Endometrial microvascular endothelial cells (primary cell): ENCODE data around the gene CPEB4. TPM values are rescaled to one million over a fixed set of nuclear protein-coding genes. Genes with fewer than 3 reads are reported as not detected.

Source experiments
- in situ Hi-C: cut with HindIII; loops from 2 replicates; pipeline ENCODE4 v1.10.0; 2017; ENCODE audit warnings: low sequenced_read_pairs, low pct_unique_long_range_greater_than_20kb; ENCODE audit errors: inconsistent ontology term
- total RNA-seq: library from RNA; depleted of rRNA; stranded (reverse); fragments of >200 nt; gene quantifications from one replicate; pipeline ENCODE4 v1.2.3, GENCODE V29; 2015; ENCODE audit errors: inconsistent ontology term

Gene CPEB4
- 9.4 TPM for total RNA-seq

DNA sequence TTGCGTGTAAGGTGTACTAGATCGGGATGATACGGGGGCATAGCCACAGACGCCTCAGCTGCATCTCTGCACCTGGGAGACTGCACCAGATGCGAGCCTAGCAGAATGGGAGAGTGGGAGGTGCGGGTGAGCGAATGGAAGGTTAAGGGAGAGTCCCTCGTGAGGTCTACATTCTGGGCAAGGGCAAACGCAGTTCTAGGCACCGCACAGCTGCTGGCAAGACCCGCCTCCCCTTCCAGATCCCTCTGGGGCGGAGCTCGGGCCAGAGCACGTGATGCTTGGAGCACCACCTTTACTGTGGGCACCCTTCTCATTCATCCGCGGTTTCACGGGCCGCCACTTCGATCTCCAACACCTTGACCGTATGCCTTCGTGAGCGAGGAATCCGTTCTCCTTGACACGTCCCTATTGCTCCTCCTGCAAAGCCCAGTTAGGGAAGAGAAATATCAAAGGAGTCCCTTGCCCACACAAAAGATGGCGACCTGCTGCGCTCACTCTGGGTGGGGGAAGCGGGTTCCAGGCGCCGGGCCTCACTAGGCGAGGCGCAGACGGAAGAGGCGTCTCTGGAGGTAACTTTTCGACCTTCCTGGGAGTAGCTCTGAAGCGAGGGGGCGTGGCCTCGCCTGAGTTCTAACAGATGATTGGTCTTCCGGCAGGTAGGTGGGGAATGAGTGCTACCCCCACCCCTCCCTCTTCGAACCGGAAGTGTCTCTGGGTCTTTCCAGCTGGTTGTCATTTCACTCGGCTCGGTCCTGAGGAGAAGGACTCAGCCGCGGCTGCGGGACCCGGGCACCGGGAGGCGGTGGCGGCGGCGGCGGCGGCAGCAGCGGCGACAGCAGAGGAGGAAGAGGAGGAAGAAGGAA lies at the start of gene CPEB4:
TSS of gene CPEB4 (plus strand) at position 740 of the 863 bp plus-strand sequence. CDS start 1,385 bp downstream, outside the sequence.
- in situ Hi-C loops: no loop called here

- in situ Hi-C loops: no loop called here
Observed at GRCh38 chr5:173839117-173839713, 48.9 kb upstream of the CPEB4 start.

DNA sequence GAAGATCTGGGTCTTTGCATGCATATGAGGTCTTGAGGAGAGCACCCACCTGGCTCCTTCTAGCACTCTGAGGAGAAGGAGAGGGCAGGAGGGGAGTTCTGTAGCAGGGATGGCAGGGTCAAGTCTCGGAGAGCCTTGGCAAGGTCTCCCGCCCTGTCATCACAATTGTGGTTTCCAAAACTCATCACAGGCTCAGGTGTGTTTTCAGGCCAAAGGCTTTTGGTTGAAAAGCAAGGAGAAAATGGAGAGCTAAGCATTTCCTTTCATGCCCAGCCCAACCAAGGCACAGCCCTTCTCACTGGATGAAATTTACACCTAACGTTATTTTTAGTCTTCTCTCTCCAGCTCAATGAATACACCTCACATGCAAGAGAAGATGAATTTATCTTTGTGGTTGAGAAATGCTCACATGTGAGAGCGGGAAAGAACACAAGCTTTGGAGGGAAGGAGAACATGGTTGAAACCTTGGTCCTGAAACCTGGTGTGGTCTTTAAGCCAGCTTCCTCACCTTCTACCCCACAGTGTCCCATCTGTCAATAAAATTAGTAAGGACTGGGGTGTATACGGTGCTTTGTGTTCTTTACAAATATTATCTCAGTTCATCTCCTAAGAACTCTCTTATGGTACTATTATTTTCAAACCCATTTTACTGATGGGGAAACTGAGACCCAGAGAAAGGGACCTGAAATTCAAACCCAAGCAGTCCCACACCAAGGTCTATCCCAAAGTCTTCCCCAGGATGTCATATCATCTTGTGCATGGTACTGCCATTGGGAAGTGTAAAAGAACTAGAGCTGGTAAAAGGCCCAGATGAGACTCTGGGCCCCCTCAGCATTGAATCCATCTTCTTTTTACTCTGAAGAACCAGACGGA lies 47.8 kb upstream of the CPEB4 start:
- in situ Hi-C loops: no loop called here

- in situ Hi-C loops: no loop called here
Observed at GRCh38 chr5:173841710-173842109, 46.4 kb upstream of the CPEB4 start.

DNA sequence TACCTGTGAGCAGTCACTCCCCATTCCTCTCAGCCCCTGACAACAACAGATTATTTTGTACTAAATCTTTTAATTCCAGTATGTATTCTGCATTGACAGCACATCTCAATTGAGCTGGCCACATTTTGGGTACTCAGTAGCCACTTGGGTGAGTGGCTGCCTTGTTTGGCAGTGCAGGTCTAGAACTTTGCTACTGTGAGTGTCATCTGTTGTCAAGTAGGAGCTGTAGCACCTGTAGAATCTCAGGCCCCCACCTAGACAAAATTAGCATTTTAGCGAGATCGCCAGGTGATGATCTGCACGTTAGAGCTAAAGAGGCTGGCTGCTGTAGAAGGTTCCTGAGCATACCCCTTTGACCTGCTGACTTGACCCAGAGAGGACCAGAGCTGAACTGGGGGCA lies 44.4 kb upstream of the CPEB4 start:
- in situ Hi-C loops: no loop called here

GRCh38 chr5:173845321-173845720 lies 42.8 kb upstream of the CPEB4 start:
- in situ Hi-C loops: no loop called here

- in situ Hi-C loops: no loop called here
Observed at GRCh38 chr5:173846929-173847501, 41.1 kb upstream of the CPEB4 start.

DNA sequence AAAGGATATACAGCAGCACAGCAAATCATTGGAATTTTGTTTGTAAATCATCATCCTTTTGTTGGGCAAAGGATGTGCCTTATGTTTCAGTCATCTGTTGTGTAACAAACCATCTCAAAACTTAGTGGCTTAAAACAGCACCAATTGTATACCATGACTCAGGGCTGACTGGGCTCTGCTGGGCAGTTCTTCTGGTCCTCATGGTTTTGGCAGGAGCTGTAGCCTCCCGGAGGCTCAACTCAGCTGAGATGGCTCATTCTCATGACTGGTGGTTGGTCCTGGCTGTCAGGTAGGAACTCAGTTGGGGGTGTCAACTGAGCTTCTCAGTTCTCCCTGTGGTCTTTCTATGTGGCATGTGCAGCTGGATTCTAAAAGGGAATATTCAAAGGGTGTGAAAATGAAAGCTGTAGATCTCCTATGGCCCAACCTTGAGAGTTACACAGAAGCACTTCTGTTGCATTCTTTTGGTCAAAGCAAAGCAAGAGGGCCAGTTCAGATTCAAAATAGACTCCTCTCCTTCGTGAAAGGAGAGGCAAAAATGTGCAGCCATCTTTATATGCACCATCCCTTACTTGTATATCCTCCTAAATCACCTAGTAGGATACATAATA lies 39.1 kb upstream of the CPEB4 start:
- in situ Hi-C loops: no loop called here

DNA sequence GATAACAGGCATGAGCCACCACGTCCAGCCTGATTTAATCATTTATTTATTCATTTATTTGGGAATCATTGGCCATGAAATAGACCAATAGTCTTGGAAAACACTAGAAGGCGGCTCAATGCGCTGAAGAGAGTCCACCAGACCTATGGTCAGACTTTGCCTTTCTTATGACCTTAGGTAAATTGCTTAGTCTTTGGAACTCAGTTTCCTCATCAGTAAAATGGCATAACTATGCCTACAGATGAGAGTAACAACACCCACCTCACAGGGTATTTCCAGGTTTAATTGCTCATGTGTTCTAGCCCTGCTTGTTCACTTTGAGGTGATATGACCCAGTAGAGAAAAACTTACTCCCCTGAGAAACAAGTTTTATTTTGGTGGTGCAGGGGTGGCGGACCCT lies 38.2 kb upstream of the CPEB4 start:
- in situ Hi-C loops: no loop called here

GRCh38 chr5:173850659-173851058 lies 37.5 kb upstream of the CPEB4 start:
- in situ Hi-C loops: no loop called here

DNA sequence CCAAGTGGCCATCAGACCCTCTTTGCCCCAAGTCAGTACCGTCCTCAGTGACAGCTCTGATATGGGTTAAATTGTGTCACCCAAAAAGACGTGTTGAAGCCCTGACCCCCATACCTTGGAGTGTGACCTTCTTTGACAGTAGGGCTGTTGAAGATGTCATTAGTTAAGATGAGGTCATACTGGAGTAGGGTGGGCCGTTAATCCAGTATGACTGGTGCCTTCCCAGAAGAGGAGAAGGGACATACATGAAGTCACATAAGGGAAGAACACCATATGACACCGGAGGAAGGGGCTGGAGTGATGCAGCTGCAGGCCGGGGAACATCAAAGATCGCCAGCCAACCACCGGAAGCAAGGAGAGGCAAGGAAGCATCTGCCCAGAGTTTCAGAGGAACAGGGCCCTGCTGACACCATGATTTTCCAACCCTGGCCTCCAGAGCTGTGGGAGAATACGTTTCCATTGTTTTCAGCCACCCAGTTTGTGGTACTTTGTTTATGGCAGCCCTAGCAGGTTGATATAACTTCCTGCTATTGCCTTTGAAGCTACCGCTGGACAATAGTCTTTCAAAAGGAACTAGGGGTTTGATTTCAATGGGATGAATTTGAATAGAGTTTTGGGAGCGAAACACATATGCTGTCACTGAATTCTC lies 36.4 kb upstream of the CPEB4 start:
- in situ Hi-C loops: no loop called here

- in situ Hi-C loops: no loop called here
Observed at GRCh38 chr5:173852790-173853359, 35.3 kb upstream of the CPEB4 start.

DNA sequence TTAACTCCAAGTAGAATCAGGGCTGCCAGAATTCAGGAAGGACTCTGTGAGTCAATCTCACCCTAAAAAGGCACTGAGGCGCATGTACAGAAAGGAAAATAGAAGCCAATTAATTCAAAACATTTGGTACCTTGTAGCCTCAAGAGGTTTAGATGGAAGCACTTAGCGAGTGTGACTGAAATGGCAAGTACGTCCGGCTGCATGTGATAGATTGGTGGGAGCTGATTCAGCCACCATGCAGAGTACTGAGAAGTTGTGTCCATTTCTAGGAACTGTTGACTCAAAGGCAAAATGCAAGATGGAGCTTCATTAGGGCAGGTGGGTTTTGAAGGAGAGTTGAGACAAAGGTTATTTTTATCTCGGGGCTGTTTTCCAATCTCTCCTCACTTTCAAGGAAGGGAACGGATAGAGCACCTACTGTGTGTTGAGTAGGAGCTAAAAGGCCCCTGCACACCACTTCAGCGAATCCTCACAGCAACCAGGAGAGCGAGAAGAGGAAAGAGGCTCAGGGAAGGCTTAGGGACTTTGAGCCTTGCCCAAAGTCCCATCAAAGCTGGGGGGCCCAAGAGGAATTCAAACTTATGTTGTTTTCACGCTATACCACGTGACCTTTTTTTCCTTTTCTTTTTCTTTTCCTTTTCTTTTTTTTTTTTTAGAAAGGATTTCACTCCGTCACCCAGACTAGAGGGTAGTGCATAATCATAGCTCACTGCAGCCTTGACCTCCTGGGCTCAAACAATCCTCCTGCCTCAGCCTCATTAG lies 34.6 kb upstream of the CPEB4 start:
- in situ Hi-C loops: no loop called here

- in situ Hi-C loops: no loop called here
Observed at GRCh38 chr5:173855162-173855994, 32.8 kb upstream of the CPEB4 start.

DNA sequence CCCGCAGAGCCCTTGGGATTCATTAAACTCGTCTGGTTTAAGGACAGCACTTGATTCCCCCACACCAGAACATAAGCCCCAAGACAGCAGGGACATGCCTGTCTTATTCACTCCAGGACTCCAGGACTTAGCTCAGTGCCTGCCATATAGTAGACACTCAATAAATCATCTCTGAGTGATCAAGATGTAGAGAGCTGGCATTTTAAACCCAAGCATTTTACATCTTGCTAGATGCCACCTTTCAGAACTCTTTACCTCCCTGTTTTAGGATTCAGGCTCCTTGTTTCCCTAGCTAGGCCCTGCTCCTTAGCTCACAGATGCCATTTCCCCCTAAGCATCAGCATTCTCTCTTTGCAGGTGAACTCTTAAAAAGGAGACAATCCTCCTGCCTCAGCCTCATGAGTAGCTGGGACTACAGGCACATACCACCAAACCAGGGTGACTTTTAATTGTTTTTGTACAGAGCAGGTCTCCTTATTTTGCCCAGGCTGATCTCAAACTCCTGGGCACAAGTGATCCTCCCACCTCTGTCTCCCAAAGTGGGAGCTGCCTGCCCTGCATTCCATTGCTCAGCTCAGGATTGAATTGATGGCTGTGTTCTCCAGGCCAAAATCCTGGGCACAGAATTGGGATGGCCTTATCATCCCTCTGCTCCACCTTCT lies 32.0 kb upstream of the CPEB4 start:
- in situ Hi-C loops: no loop called here

GRCh38 chr5:173857234-173857633 lies 30.9 kb upstream of the CPEB4 start:
- in situ Hi-C loops: no loop called here
